NCI-H226 (cell line): ENCODE data around the gene CHST15.

ENCODE experiments used
- DNase-seq: peaks from one replicate; pipeline ENCODE4 v3.0.0-alpha.2; 2015

The CHST15 gene

GRCh38 chr10:124078028-124078427, 15.4 kb downstream of the CHST15 start:
- DNase-seq, result no peak

- no peak for DNase-seq
Measured at GRCh38 chr10:124077208-124077993, 16.0 kb downstream of the CHST15 start.

- DNase-seq, result no peak
Measured at GRCh38 chr10:124076148-124076733, 17.2 kb downstream of the CHST15 start.

GRCh38 chr10:124075231-124075955, 18.0 kb downstream of the CHST15 start:
- no peak for DNase-seq

GRCh38 chr10:124074501-124075109, 18.8 kb downstream of the CHST15 start:
- DNase-seq, result no peak

- no peak for DNase-seq
Measured at GRCh38 chr10:124073978-124074377, 19.4 kb downstream of the CHST15 start.

- DNase-seq, result no peak
Measured at GRCh38 chr10:124072541-124072940, 20.9 kb downstream of the CHST15 start.

GRCh38 chr10:124072106-124072505, 21.3 kb downstream of the CHST15 start:
- no peak for DNase-seq

GRCh38 chr10:124071141-124071540, 22.3 kb downstream of the CHST15 start:
- no peak for DNase-seq

- no peak for DNase-seq
Measured at GRCh38 chr10:124070666-124071065, 22.7 kb downstream of the CHST15 start.

GRCh38 chr10:124069341-124070264, 23.8 kb downstream of the CHST15 start:
- DNase-seq, result no peak

GRCh38 chr10:124068929-124069328, 24.5 kb downstream of the CHST15 start:
- DNase-seq, result no peak

- DNase-seq, result no peak
Measured at GRCh38 chr10:124067825-124068400, 25.5 kb downstream of the CHST15 start.

- DNase-seq, result no peak
Measured at GRCh38 chr10:124066781-124067714, 26.4 kb downstream of the CHST15 start.

- DNase-seq, result no peak
Measured at GRCh38 chr10:124066126-124066700, 27.2 kb downstream of the CHST15 start.

- no peak for DNase-seq
Measured at GRCh38 chr10:124065382-124066125, 27.8 kb downstream of the CHST15 start.

- DNase-seq, result no peak
Measured at GRCh38 chr10:124064676-124065075, 28.7 kb downstream of the CHST15 start.

- DNase-seq, result no peak
Measured at GRCh38 chr10:124063750-124064603, 29.4 kb downstream of the CHST15 start.

- DNase-seq, result no peak
Measured at GRCh38 chr10:124062390-124062789, 31.0 kb downstream of the CHST15 start.
